ENCODE results near the gene AGBL2. TPM values are rescaled to one million over a fixed set of nuclear protein-coding genes. Genes with fewer than 3 reads are reported as not detected.

Gene AGBL2
- total and polyA plus RNA-seq, 2 of the 8 experiments (the other 6 are each of a cell fraction or from before 2014, with no cell fraction given) = 2.1 to 6.5 TPM

DNA sequence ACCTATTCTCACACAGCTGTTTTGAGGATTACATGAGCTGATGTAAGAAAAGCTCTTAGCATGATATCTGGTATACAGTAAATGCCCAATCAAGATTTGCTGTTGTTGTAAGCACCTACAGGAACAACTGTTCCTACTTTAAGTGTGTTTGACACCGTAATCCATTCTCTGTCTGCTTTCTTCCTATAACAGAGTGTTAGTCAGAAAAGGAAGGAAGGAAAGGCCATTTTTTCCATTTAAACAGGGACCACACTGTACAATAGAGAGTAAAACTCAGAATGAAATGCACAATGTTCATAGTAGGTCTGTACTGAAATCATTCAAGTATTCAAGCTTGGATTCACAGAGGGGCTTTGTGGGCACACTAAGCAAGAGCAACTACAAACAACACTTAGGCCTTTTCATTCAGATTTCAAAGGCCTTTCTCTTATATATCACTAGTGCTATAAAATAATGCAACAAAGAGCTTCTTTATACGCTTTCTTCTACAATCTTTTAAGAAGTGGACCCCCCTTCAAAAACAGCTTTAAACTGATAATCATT is 94.3 kb downstream of the AGBL2 start (continued):
- TF ChIP-seq CTBP2 (IDR thresholded peaks at IDR 0.05; ENCODE audit: borderline replicate concordance, insufficient read depth, insufficient read length, low read length) = no peak
- TF ChIP-seq SUZ12 (IDR thresholded peaks at IDR 0.05; ENCODE audit: low read length) = no peak
- TF ChIP-seq SP2 (IDR thresholded peaks at IDR 0.05; ENCODE audit: low read length) = no peak
- no peak for TF ChIP-seq MAFK (IDR thresholded peaks at IDR 0.05; ENCODE audit: low read depth, low read length)
- no peak for TF ChIP-seq SRF (IDR thresholded peaks at IDR 0.05; ENCODE audit: low read depth, low read length)
- no peak for TF ChIP-seq KDM5A (IDR thresholded peaks at IDR 0.05; ENCODE audit: low read length)
- TF ChIP-seq EZH2 (IDR thresholded peaks at IDR 0.05; ENCODE audit: low read depth, low read length, severe bottlenecking) = no peak
- no peak for TF ChIP-seq EGR1 (IDR thresholded peaks at IDR 0.05; ENCODE audit: borderline replicate concordance, low read depth, low read length)
- TF ChIP-seq TAF1 (IDR thresholded peaks at IDR 0.05; ENCODE audit: low read depth, low read length) = no peak

Measured in H1 (cell line).